Activated T-helper 1 cell treated with anti-CD3 and anti-CD28 coated beads, Interleukin-12 subunit alpha, Interleukin-12 subunit beta, Interleukin-2, Interleukin-4 antibody, amounts not matched to agents 30 ng/mL and 10 ng/mL and 1 ng/mL, durations not matched to agents 14 hours and 24 hours and 36 hours (primary cell): ENCODE data around the gene RGS8. TPM values are rescaled to one million over a fixed set of nuclear protein-coding genes. Genes with fewer than 3 reads are reported as not detected.
A peak's percentile ranks its signal among the peaks of the same experiment; 100 is the strongest.

ENCODE experiments used
- DNase-seq: peaks from one replicate; pipeline ENCODE4 v3.0.0; 2021; ENCODE audit warnings: low spot score
- H3K27ac Mint-ChIP-seq: one replicate; pipeline ENCODE4 v1.8.0; 2021; ENCODE audit warnings: mild to moderate bottlenecking, mixed read lengths
- H3K27me3 Mint-ChIP-seq: one replicate; pipeline ENCODE4 v1.8.0; 2022; ENCODE audit warnings: mild to moderate bottlenecking, moderate library complexity, mixed read lengths; ENCODE audit not compliant: insufficient read depth
- H3K36me3 Mint-ChIP-seq: one replicate; pipeline ENCODE4 v1.8.0; 2021; ENCODE audit warnings: low read depth, mixed read lengths
- H3K4me1 Mint-ChIP-seq: one replicate; pipeline ENCODE4 v1.8.0; 2021; ENCODE audit warnings: low read depth, mixed read lengths
- H3K4me3 Mint-ChIP-seq: one replicate; pipeline ENCODE4 v1.8.0; 2021; ENCODE audit warnings: mild to moderate bottlenecking, moderate library complexity, mixed read lengths
- H3K9me3 Mint-ChIP-seq: one replicate; pipeline ENCODE4 v1.8.0; 2021; ENCODE audit warnings: mixed read lengths
- intact Hi-C: fragments of 100-400 bp; cut with micrococcal nuclease; formaldehyde crosslinking; loops from one replicate; pipeline ENCODE4 v1.15.1; 2024
- total RNA-seq: library from RNA; stranded (reverse); gene quantifications from 2 replicates; pipeline ENCODE4 v1.2.3, GENCODE V29; 2022

RGS8 gene, protein sequence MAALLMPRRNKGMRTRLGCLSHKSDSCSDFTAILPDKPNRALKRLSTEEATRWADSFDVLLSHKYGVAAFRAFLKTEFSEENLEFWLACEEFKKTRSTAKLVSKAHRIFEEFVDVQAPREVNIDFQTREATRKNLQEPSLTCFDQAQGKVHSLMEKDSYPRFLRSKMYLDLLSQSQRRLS
- not detected in 2 replicates for total RNA-seq

DNA sequence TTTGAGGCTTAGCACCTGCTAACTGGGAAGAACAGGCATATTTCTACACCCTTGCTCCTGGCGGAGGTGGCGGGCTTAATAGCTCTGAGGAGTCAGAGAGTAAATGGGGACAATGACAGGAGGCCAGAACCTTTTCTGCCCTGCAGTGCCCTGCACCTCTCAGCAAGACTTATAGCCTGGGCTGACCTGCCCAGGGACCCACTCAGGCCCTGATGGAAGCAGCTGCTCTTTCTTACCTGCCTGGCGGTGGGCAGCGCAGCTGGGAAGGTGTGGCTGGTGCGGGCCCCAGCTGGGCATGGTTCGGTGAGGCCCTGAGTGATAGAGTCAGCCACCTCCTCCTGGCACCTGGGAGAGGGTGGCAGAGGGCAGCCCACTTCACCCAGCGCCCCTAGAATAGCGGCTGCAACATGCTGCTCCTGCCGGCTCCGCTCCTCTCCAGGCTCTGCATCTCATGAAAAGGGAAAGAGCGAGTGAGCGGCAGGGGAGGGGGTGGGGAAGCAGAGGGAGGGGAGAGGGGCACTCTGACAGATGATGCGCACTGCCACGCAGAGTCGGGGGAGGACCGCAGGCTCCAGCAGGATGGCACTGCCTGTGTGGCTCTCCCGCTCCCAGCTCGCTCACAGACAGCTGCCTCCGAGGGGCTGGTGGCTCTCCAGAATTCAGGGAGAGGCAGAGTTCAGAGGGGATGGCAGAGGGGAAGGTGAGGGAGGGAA lies at the start of gene RGS8:
TSS of gene RGS8 (minus strand) at position 472 of the 713 bp plus-strand sequence. CDS start 14,938 bp downstream, outside the sequence.
- H3K4me1 Mint-ChIP-seq, result peaks cover 28% of the 10 kb centered on the region
- no peak within 1 kb of the TSS for H3K4me3 Mint-ChIP-seq
- DNase-seq, result no peak
- H3K27me3 Mint-ChIP-seq, result peaks cover 8% of the 10 kb centered on the region
- intact Hi-C loops, result no loop called here
- no peak within 1 kb of the TSS for H3K27ac Mint-ChIP-seq
- H3K36me3 Mint-ChIP-seq, result no peaks in the 10 kb centered on the region
- no peaks in the 10 kb centered on the region for H3K9me3 Mint-ChIP-seq

DNA sequence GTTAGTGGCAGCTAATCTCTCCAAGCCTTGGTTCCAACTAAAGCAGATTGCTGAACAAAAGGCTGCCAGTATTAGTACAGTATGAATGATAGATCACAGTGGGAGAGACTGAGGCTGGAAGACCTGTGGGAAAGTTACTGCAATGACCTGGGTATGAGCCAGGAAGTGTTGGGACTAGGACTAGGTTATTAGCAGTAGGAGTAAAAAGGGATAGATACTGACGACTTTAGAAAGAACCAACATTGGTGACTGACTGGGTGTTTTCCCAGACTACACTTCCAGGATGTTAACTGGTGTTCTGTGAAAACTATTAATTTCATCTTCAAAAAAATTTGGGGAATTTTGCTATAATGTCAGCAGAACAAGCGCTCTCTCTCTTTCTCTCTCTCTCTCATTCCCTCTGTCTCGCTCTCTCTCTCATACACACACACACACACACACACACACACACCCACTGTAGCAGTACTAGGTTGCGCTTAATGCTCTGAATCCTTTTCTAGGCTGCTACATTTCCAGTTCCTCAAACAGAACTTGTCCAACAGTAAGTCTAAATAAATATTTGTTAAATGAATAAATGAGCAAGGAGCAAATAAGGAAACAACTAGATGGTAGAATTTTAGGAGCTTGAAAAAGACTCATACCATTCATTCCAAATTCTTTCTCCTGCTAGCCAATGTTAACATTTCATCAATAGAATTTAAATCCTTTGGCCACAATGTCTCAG lies 47.6 kb upstream of the RGS8 start:
- Mint-ChIP-seq H3K4me3 (no peak overlapping the region), H3K4me1 (no peaks in the 10 kb centered on the region), H3K27ac (no peak overlapping the region), H3K9me3 (peaks cover 9% of the 10 kb centered on the region), H3K27me3 (peaks cover 18% of the 10 kb centered on the region), H3K36me3 (no peaks in the 10 kb centered on the region)
- intact Hi-C loops, result loop anchor here (5.0 kb wide), 1 partner anchor 35 kb away; no protein-coding TSS in a partner anchor
- no peak for DNase-seq

DNA sequence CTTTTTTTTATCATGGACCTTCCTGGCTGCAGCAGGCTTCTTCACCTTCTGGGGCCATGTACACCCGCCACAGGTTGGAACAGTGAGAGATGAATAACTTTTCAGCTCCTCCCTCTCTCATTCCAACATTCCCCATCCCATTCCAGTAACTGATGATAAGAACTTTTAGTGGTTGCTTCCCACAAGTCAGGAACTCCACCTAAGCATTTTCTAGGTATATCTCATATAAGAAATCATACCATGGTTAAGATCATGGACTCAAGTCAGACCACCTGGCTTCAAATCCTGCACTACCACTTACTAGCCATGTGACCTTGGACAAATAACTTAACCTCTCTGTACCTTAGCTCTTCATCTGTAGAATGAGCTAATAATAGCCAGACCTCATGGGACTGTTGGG lies 42.5 kb upstream of the RGS8 start:
- Mint-ChIP-seq H3K36me3 (no peaks in the 10 kb centered on the region), H3K4me1 (no peaks in the 10 kb centered on the region), H3K27ac (no peak overlapping the region), H3K9me3 (no peaks in the 10 kb centered on the region), H3K27me3 (peaks cover 18% of the 10 kb centered on the region), H3K4me3 (no peak overlapping the region)
- DNase-seq, result no peak
- intact Hi-C loops, result no loop called here

DNA sequence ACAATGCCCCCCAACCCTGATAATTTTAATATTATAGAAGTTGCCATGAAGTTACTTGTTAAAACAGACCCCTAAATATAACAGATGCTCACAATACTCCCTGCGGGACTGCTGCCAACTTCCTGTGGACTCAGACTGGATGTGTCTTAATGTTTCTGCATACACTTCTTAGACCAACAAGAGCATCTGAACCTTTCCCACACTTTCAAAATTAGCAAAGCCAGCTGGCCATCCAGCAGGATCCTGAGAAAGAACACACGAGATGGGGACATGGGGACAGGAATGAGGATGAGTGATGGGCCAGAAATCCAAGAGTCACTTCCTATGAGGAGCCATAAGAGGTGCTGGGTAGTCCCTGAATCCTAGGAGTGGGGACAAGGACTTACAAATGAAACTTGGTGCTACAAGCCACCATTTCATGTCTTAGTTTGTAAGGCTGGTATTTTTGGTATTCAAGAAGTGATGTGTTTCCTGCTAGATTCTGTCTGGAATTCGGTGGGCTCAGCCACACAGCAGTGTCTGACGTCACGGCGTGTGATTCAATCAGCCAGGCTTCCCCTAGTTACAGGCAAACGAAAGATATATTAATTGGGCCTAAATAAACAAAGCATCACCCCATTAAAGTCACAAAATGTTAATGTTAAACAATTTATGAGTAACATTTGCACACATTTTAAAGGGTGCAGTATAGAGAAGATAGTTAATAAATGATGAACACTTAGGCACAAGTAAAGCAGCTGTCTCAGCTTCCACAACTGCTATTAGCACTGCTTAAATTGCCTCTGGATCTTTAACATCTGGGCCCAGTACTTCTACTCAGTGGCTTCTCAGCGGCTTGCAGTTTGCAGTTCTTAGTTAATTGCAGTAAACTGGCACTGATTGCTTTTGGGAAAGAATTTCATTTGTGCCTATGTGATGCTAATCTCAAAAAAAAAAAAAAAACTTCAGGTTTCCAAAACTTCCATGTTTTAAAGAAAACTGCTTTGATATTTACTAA lies 41.2 kb upstream of the RGS8 start:
- Mint-ChIP-seq H3K27me3 (peaks cover 12% of the 10 kb centered on the region), H3K9me3 (no peaks in the 10 kb centered on the region), H3K4me3 (no peak overlapping the region), H3K27ac (no peak overlapping the region), H3K36me3 (no peaks in the 10 kb centered on the region), H3K4me1 (peaks cover 6% of the 10 kb centered on the region)
- no peak for DNase-seq
- intact Hi-C loops, result no loop called here

DNA sequence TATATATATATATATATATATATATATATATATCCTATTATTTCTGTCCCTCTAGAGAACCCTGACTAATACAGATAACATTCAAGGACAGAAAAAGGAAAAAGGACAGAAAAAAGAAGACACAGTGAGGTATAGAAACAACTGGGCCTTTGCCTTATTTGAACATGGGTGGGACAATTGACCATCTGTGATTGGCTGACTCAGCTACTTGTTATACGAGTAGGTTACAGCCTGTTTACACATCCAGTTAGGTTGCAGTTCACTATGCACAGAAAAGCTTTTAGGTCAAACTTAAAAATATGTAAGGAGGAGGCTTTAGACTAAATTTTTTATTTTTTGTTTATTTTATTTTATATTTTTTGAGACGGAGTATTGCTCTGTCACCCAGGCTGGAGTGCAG lies 39.8 kb upstream of the RGS8 start:
- DNase-seq, result no peak
- Mint-ChIP-seq H3K36me3 (no peaks in the 10 kb centered on the region), H3K4me3 (no peak overlapping the region), H3K9me3 (no peaks in the 10 kb centered on the region), H3K4me1 (peaks cover 17% of the 10 kb centered on the region), H3K27me3 (peaks cover 9% of the 10 kb centered on the region), H3K27ac (no peak overlapping the region)
- intact Hi-C loops, result no loop called here

DNA sequence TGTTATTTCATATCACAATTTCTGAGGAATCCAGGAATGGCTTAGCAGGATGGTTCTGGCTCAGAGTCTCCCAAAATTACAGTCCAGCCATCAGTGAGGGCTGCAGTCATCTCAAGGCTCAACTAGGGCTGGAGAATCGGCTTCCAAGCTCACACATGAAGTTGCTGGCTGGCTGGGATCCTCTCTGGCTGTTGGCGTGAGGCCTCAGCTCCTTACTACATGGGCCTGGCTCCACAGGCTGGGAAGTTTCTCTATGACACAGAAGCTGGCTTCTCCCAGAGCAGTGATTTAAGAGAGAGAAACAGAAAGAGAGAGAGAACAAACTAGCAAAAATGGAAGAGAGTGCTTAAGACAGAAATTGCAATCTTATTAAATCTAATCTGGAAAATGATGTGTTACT lies 38.8 kb upstream of the RGS8 start:
- no peak overlapping the region for H3K4me3 Mint-ChIP-seq
- intact Hi-C loops, result no loop called here
- H3K4me1 Mint-ChIP-seq, result peaks cover 20% of the 10 kb centered on the region
- no peaks in the 10 kb centered on the region for H3K36me3 Mint-ChIP-seq
- H3K27ac Mint-ChIP-seq, result no peak overlapping the region
- peaks cover 7% of the 10 kb centered on the region for H3K27me3 Mint-ChIP-seq
- DNase-seq, result no peak
- H3K9me3 Mint-ChIP-seq, result no peaks in the 10 kb centered on the region

DNA sequence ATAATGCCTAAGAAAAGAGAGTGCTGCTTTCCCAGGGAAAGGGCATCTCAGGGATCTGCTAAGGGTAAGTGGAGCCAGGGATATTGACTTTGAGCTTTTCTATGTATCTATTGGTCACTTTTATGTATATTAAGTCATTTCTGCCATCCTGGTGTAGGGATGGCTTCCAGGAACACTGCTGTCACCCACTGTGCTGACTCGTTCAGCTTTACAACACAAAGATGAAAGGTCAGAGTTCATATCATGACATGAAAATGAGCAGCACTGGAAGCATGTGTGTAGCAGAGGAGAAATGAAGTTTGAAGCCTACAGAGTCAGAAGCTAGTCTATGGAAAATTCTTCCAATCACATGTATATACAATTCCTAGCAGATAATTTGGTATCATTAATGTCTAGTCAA lies 37.1 kb upstream of the RGS8 start:
- peaks cover 37% of the 10 kb centered on the region for H3K4me1 Mint-ChIP-seq
- no peaks in the 10 kb centered on the region for H3K9me3 Mint-ChIP-seq
- H3K36me3 Mint-ChIP-seq, result no peaks in the 10 kb centered on the region
- no peak overlapping the region for H3K27ac Mint-ChIP-seq
- no peak overlapping the region for H3K4me3 Mint-ChIP-seq
- intact Hi-C loops, result no loop called here
- peaks cover 3% of the 10 kb centered on the region for H3K27me3 Mint-ChIP-seq
- no peak for DNase-seq

DNA sequence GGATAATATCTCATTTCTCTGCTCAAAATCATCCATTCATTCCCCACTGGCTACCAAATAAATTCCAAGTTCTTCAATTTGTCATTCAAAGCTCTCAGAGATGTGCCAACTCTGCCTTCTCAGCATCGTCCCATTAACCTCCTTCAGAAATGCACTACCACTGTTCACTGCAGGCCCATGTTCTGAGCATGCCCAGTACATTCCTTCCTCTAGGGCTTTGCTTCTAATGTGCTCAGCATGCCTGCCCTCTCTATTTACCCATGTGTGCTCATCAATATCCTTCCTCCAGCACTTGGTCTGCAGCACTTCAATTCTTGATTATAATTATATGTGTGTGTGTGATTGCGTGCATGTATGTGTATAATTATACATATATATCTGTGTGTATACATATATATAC lies 36.1 kb upstream of the RGS8 start:
- Mint-ChIP-seq H3K27ac (no peak overlapping the region), H3K27me3 (peaks cover 1% of the 10 kb centered on the region)

DNA sequence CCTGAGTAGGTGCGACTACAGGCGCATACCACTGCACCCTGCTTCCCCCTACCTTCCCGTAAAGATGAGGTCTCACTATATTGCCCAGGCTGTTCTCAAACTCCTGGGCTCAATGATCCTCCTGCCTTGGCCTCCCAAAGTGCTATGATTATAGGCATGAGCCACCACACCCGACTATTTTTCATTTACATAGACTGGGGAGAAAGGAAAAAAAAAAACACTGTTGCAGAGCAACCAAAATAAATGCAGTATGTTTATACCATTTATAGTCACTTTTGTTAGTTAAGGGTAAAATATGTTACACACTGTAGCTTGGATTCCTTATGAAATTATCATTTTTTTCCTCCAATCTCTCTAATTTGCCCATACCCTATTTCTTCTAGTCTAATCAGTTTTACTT lies 35.2 kb upstream of the RGS8 start:
- Mint-ChIP-seq H3K27ac (no peak overlapping the region), H3K9me3 (no peaks in the 10 kb centered on the region), H3K4me1 (peaks cover 49% of the 10 kb centered on the region), H3K4me3 (no peak overlapping the region), H3K36me3 (no peaks in the 10 kb centered on the region), H3K27me3 (peaks cover 1% of the 10 kb centered on the region)
- DNase-seq, result no peak
- intact Hi-C loops, result no loop called here

More for the DNA sequence above, 36.1 kb upstream of the RGS8 start:
- no peaks in the 10 kb centered on the region for H3K36me3 Mint-ChIP-seq
- peaks cover 40% of the 10 kb centered on the region for H3K4me1 Mint-ChIP-seq
- no peaks in the 10 kb centered on the region for H3K9me3 Mint-ChIP-seq
- DNase-seq, result no peak
- H3K4me3 Mint-ChIP-seq, result no peak overlapping the region
- intact Hi-C loops, result no loop called here

DNA sequence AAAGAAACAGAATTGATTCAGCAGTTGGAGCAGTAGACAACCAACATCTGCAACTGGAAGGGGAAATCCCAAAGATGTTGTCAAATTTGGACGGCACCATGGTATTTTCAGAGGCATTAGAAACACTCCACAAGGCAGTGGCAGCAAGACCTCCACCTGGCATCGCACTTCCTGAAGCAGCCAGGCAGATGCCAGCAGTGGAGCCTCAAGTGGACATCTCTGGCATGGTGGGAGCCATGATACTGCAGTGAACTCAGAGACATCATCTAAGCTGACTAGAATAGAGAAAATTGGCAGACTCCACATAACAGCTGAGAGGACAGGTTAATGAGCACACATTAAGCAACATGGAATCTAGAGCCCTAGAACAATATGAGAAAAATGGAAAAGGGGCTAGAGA lies 33.9 kb upstream of the RGS8 start:
- Mint-ChIP-seq H3K36me3 (peaks cover 3% of the 10 kb centered on the region), H3K4me1 (peaks cover 62% of the 10 kb centered on the region), H3K4me3 (no peak overlapping the region), H3K27me3 (peaks cover 1% of the 10 kb centered on the region), H3K9me3 (no peaks in the 10 kb centered on the region), H3K27ac (no peak overlapping the region)
- intact Hi-C loops, result no loop called here
- DNase-seq, result no peak

DNA sequence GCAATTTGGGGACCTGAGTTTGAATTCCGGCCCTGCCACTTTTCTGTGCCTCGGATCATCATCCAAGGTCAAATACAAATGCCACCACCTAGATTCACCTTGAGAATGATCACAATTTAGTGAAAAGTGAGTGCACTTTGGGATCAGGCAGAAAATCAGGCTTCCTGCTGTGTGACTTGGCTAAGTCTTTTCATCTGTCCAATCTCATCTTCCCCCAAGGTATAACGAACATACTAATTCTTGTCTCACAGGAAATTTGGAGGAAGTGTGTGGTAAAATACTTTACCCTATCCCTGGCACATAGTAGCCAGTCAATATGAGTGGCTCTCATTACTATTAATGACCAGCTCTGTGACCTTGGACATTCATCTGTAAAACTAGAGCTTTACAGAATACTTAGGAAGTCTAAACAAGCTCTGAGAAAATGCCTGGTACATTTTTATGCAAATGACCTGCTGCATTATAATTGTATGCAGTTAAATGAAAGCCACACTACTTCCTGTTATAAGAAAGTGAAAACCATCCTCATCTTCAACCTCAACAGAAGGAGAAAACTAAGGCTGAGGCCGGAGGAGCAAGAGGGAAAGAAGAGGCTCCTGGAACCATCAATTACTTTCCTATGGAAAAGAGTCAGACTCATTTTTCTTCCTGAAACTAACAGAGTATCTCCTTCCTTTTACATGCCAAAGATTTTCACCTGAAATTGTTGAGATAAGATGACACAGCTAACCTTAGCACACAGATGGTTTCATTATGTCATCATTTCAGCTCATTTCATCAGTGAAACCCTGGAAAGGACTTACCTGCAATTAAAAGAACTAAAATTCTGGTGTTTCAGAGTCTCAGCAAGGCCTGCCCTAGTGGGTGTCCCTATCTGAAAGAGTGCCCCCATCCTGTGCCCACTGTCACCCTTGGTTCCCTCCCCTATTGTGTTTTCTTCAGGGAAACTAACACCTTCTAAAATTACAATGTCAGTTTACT lies 32.6 kb upstream of the RGS8 start:
- H3K27me3 Mint-ChIP-seq, result no peaks in the 10 kb centered on the region
- peaks cover 3% of the 10 kb centered on the region for H3K36me3 Mint-ChIP-seq
- peak overlapping the region; percentile 3 for H3K27ac Mint-ChIP-seq
- no peaks in the 10 kb centered on the region for H3K9me3 Mint-ChIP-seq
- no peak overlapping the region for H3K4me3 Mint-ChIP-seq
- intact Hi-C loops, result loop anchor here (1.0 kb wide), 1 partner anchor 8 kb away; no protein-coding TSS in a partner anchor
- H3K4me1 Mint-ChIP-seq, result peaks cover 63% of the 10 kb centered on the region
- no peak for DNase-seq
